H1 (cell line): ENCODE results near the gene FRY. TPM values are rescaled to one million over a fixed set of nuclear protein-coding genes. Genes with fewer than 3 reads are reported as not detected.

Experiments used
- CTCF ChIA-PET: fragments of 300-600 bp; sonication (Branson Sonifier 250); formaldehyde crosslinking; loops from one replicate; lab custom pipeline; 2021; ENCODE audit not compliant: partially characterized antibody; lab: Charles Lee
- POLR2A ChIA-PET: fragments of 300-600 bp; sonication (Branson Sonifier 250); formaldehyde crosslinking; loops from one replicate; lab custom pipeline; 2021; ENCODE audit warnings: inconsistent platforms; ENCODE audit not compliant: partially characterized antibody; lab: Charles Lee
- DNase-seq, 2 experiments: peaks; one replicate each; pipeline versions ENCODE4 v3.0.0 to v3.0.0-alpha.2; 2010 to 2022; ENCODE audit warnings: low spot score in 2 of 2, low read depth in 1 of 2, mixed read lengths in 1 of 2
- FAIRE-seq: peaks from 2 replicates; lab custom pipeline; 2011; peaks lifted over from hg19 to GRCh38; lab: Jason Lieb, UNC
- H2AFZ ChIP-seq: 2 replicates; pipeline ENCODE4 v1.8.1; 2012; ENCODE audit warnings: low read length, inconsistent platforms
- H2AK5ac ChIP-seq: 2 replicates; pipeline ENCODE4 v1.6.1; 2013; ENCODE audit warnings: low read depth, low read length
- H2BK120ac ChIP-seq: replicated peaks from 2 replicates; pipeline ENCODE3; 2013; ENCODE audit warnings: low read depth, low read length, inconsistent platforms
- H2BK12ac ChIP-seq: 2 replicates; pipeline ENCODE4 v1.6.1; 2013; ENCODE audit warnings: low read depth, low read length
- H2BK15ac ChIP-seq: 2 replicates; pipeline ENCODE4 v1.6.1; 2013; ENCODE audit warnings: low read length
- H2BK20ac ChIP-seq: 2 replicates; pipeline ENCODE4 v1.6.1; 2013; ENCODE audit warnings: low read length
- H2BK5ac ChIP-seq: 2 replicates; pipeline ENCODE4 v1.6.1; 2013; ENCODE audit warnings: low read depth, low read length
- H3K14ac ChIP-seq: 2 replicates; pipeline ENCODE4 v1.6.1; 2013; ENCODE audit warnings: inconsistent platforms; ENCODE audit not compliant: insufficient read length
- H3K18ac ChIP-seq: 2 replicates; pipeline ENCODE4 v1.6.1; 2013; ENCODE audit warnings: low read length; ENCODE audit errors: extremely low read depth
- H3K23ac ChIP-seq: 2 replicates; pipeline ENCODE4 v1.6.1; 2013; ENCODE audit warnings: inconsistent platforms; ENCODE audit not compliant: insufficient read length
- H3K23me2 ChIP-seq: 2 replicates; pipeline ENCODE4 v1.6.1; 2013; ENCODE audit warnings: low read depth, low read length
- H3K27ac ChIP-seq: 2 replicates; pipeline ENCODE4 v1.6.1; 2011; ENCODE audit warnings: low read depth, low read length, inconsistent platforms
- H3K27me3 ChIP-seq, 4 experiments: replicated peaks in 1 of 4; 1 replicate in 1 of 4; 2 replicates in 3 of 4; pipeline versions ENCODE4 v1.6.1 to v1.8.1; 2011 to 2013; ENCODE audit warnings: low read length in 3 of 4, mild to moderate bottlenecking in 3 of 4, inconsistent platforms in 2 of 4, mixed read lengths in 2 of 4, moderate library complexity in 1 of 4; ENCODE audit not compliant: control insufficient read depth in 3 of 4, insufficient read depth in 3 of 4; ENCODE audit errors: extremely low read depth in 1 of 4
- H3K36me3 ChIP-seq, 4 experiments: 2 replicates each; pipeline versions ENCODE4 v1.6.1 to v1.8.1; 2011 to 2013; ENCODE audit warnings: mild to moderate bottlenecking in 4 of 4, low read length in 3 of 4, moderate library complexity in 2 of 4, control low read depth in 1 of 4, inconsistent platforms in 1 of 4; ENCODE audit not compliant: insufficient read depth in 4 of 4, control insufficient read depth in 2 of 4
- H3K4ac ChIP-seq: replicated peaks from 2 replicates; pipeline ENCODE3; 2013; ENCODE audit warnings: low read length, low read depth, mixed read lengths, inconsistent platforms; ENCODE audit not compliant: insufficient read length
- H3K4me1 ChIP-seq, 4 experiments: replicated peaks in 1 of 4; 1 replicate in 1 of 4; 2 replicates in 3 of 4; pipeline versions ENCODE4 v1.6.1 to v1.8.1; 2011 to 2013; ENCODE audit warnings: low read length in 3 of 4, inconsistent platforms in 2 of 4, mixed read lengths in 1 of 4; ENCODE audit not compliant: insufficient read depth in 4 of 4, control insufficient read depth in 3 of 4
- H3K4me2 ChIP-seq, 2 experiments: 2 replicates each; pipeline versions ENCODE4 v1.6.1 to v1.8.1; 2011 to 2013; ENCODE audit warnings: low read depth in 2 of 2, low read length in 2 of 2, control low read depth in 1 of 2, inconsistent platforms in 1 of 2, mild to moderate bottlenecking in 1 of 2; ENCODE audit not compliant: insufficient read depth in 1 of 2
- H3K4me3 ChIP-seq, 4 experiments: fragments of 200-600, 300-600 bp in 1 of 4; sonication (generic), shearing (Covaris generic), sonication (Bioruptor Twin) in 1 of 4; 2 replicates each; pipeline versions ENCODE4 v1.5.1 to v1.8.1; 2011 to 2016; ENCODE audit warnings: low read length in 4 of 4, low read depth in 3 of 4, control low read depth in 2 of 4, inconsistent platforms in 2 of 4, mild to moderate bottlenecking in 2 of 4, mixed read lengths in 1 of 4, moderate library complexity in 1 of 4; ENCODE audit not compliant: insufficient read depth in 2 of 4; ENCODE audit errors: extremely low read depth in 1 of 4
- H3K56ac ChIP-seq: replicated peaks from 2 replicates; pipeline ENCODE3; 2013; ENCODE audit warnings: low read depth, mild to moderate bottlenecking, mixed read lengths, low read length, inconsistent platforms; ENCODE audit not compliant: insufficient read length
- H3K79me1 ChIP-seq: 2 replicates; pipeline ENCODE4 v1.6.1; 2013; ENCODE audit warnings: low read depth, low read length, control low read depth
- H3K79me2 ChIP-seq, 2 experiments: 2 replicates each; pipeline versions ENCODE4 v1.6.1 to v1.8.1; 2012 to 2013; ENCODE audit warnings: low read length in 2 of 2, mild to moderate bottlenecking in 2 of 2, inconsistent platforms in 1 of 2; ENCODE audit not compliant: insufficient read depth in 2 of 2, control insufficient read depth in 1 of 2
- H3K9ac ChIP-seq, 4 experiments: replicated peaks in 1 of 4; 1 replicate in 1 of 4; 2 replicates in 3 of 4; pipeline versions ENCODE4 v1.6.1 to v1.8.1; 2011 to 2013; ENCODE audit warnings: low read depth in 3 of 4, low read length in 3 of 4, control low read depth in 2 of 4, mild to moderate bottlenecking in 2 of 4, moderate library complexity in 2 of 4, inconsistent platforms in 1 of 4; ENCODE audit errors: extremely low read depth in 1 of 4
- H3K9me3 ChIP-seq, 2 experiments: 2 replicates each; pipeline versions ENCODE4 v1.6.1 to v1.8.1; 2012 to 2013; ENCODE audit warnings: mild to moderate bottlenecking in 2 of 2, moderate library complexity in 2 of 2, control low read depth in 1 of 2, inconsistent platforms in 1 of 2, low read depth in 1 of 2, low read length in 1 of 2, mixed read lengths in 1 of 2; ENCODE audit not compliant: insufficient read depth in 2 of 2
- H4K20me1 ChIP-seq, 2 experiments: replicated peaks in 1 of 2; 2 replicates each; pipeline versions ENCODE3 to v1.8.1; 2011 to 2013; ENCODE audit warnings: inconsistent platforms in 2 of 2, low read length in 2 of 2, mild to moderate bottlenecking in 1 of 2; ENCODE audit not compliant: insufficient read depth in 2 of 2, control insufficient read depth in 1 of 2
- H4K5ac ChIP-seq: 2 replicates; pipeline ENCODE4 v1.6.1; 2013; ENCODE audit warnings: low read length, low read depth, mixed read lengths, inconsistent platforms; ENCODE audit not compliant: insufficient read length
- H4K8ac ChIP-seq: 2 replicates; pipeline ENCODE4 v1.8.0; 2013; ENCODE audit warnings: mild to moderate bottlenecking, moderate library complexity, low read length, inconsistent platforms; ENCODE audit not compliant: insufficient read depth; ENCODE audit errors: extremely low read depth
- H4K91ac ChIP-seq: replicated peaks from 2 replicates; pipeline ENCODE3; 2013; ENCODE audit warnings: low read length, mixed read lengths, inconsistent platforms; ENCODE audit not compliant: insufficient read length
- CHD1 ChIP-seq: IDR thresholded peaks from 2 replicates; pipeline ENCODE4 v1.6.1; 2012; ENCODE audit warnings: low read depth, low read length, improper control_type of control experiment
- CTBP2 ChIP-seq: IDR thresholded peaks from 2 replicates; pipeline ENCODE4 v1.7.0; 2011; ENCODE audit warnings: borderline replicate concordance, mild to moderate bottlenecking, moderate library complexity, mixed read lengths, low read length; ENCODE audit not compliant: insufficient read depth, insufficient read length
- KDM5A ChIP-seq: fragments of 200-600 bp; IDR thresholded peaks from 2 replicates; pipeline ENCODE4 v1.7.1; 2012; ENCODE audit warnings: mild to moderate bottlenecking, low read length, inconsistent platforms, mixed read lengths
- NRF1 ChIP-seq: IDR thresholded peaks from 2 replicates; pipeline ENCODE4 v1.6.1; 2011; ENCODE audit warnings: mild to moderate bottlenecking, low read depth, low read length, improper control_type of control experiment
- RFX5 ChIP-seq: IDR thresholded peaks from 2 replicates; pipeline ENCODE4 v1.6.1; 2011; ENCODE audit warnings: low read depth, low read length, improper control_type of control experiment, borderline replicate concordance
- RNF2 ChIP-seq: fragments of 200-900, 300-1000 bp; sonication (generic); IDR thresholded peaks from 2 replicates; pipeline ENCODE4 v1.7.1; 2016; ENCODE audit warnings: borderline replicate concordance, low read depth, mild to moderate bottlenecking, antibody characterized with exemption, low read length; ENCODE audit not compliant: poor library complexity, severe bottlenecking; ENCODE audit errors: missing control alignments
- SAP30 ChIP-seq: fragments of 300-600 bp; sonication (generic); IDR thresholded peaks from 2 replicates; pipeline ENCODE4 v1.7.1; 2012; ENCODE audit warnings: low read length, moderate library complexity, mild to moderate bottlenecking, inconsistent platforms; ENCODE audit not compliant: insufficient read depth, insufficient replicate concordance
- SP4 ChIP-seq: IDR thresholded peaks from 2 replicates; pipeline ENCODE4 v1.6.1; 2012; ENCODE audit warnings: low read length, inconsistent platforms
- TAF7 ChIP-seq: optimal IDR thresholded peaks from 2 replicates; pipeline ENCODE3; 2011; ENCODE audit warnings: low read depth, mild to moderate bottlenecking, inconsistent platforms, low read length, moderate library complexity, borderline replicate concordance
- TBP ChIP-seq: IDR thresholded peaks from 2 replicates; pipeline ENCODE4 v1.6.1; 2011; ENCODE audit warnings: low read depth, low read length, improper control_type of control experiment
- TCF12 ChIP-seq: IDR thresholded peaks from 2 replicates; pipeline ENCODE4 v1.6.1; 2011; ENCODE audit warnings: low read depth, mild to moderate bottlenecking, low read length
- WGBS, 2 experiments: shearing (Covaris generic) in 1 of 2; methylation state at CpG; one replicate each; pipeline versions ENCODE4 v1.1.6 to v1.1.7; 2013 to 2015; ENCODE audit warnings: low lambda C conversion rate in 2 of 2, mixed read lengths in 2 of 2, inconsistent platforms in 1 of 2, low coverage in 1 of 2, missing lambda C conversion rate in 1 of 2; ENCODE audit not compliant: insufficient replicate concordance in 2 of 2, insufficient coverage in 1 of 2, insufficient read length in 1 of 2; ENCODE audit errors: extremely low coverage in 1 of 2, missing lambda C conversion rate in 1 of 2; 5-methylcytosine and 5-hydroxymethylcytosine counted together
- polyA plus RNA-seq, 7 experiments: library from polyadenylated mRNA; depleted of rRNA in 3 of 7; stranded (reverse) in 5 of 7; unstranded in 2 of 7; fragments of >200 nt in 5 of 7; fragments of 200-250 nt in 2 of 7; gene quantifications; 1 replicate in 5 of 7; 2 replicates in 1 of 7; 4 replicates in 1 of 7; pipeline versions ENCODE4 v1.2.1 to v1.2.3, GENCODE V29; 2011 to 2013; ENCODE audit warnings: missing spikeins in 2 of 7, mixed read lengths in 2 of 7
- total RNA-seq: library from RNA; stranded (reverse); fragmentation: NEBNext Ultra II Directional; extraction: Animal tissue kit (Norgen Biotek cat#: 25700); gene quantifications from 2 replicates; pipeline ENCODE4 v1.2.1, GENCODE V29; 2021
- TF ChIP-seq, protein P1 (sequence below): IDR thresholded peaks from 2 replicates; pipeline ENCODE4 v1.6.1; 2011; ENCODE audit warnings: low read depth, mild to moderate bottlenecking, low read length; ENCODE audit not compliant: insufficient read depth

FRY gene
- total and polyA plus RNA-seq, 2 of the 8 experiments (the other 6 are each of a cell fraction or from before 2014, with no cell fraction given), result 4.3 to 9.2 TPM

DNA sequence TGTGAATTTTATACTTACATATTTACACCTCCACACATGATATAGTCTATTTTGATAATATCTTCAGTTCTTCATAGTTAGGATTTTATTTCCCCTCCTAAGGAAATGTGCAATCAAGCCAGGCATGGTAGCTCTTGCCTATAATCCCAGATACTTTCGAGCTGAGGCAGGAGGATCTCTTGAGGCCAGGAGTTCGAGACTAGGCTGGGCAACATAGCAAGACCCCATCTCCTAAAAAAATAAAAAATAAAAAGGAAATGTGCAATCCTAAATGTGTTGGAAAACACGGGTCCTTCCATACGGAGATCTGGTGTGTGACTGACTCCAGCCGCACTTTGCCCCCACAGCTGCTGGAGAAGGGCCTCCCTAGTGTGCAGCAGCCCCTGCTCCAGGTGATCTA lies 212.1 kb downstream of the FRY start:
- H4K91ac ChIP-seq, result no peak overlapping the region
- no peak overlapping the region for H2BK120ac ChIP-seq
- no peak overlapping the region for H3K56ac ChIP-seq
- no peak for DNase-seq
- no peak overlapping the region for H3K23ac ChIP-seq
- H2AFZ ChIP-seq, result no peak overlapping the region
- H3K23me2 ChIP-seq, result no peaks in the 10 kb centered on the region
- no peak overlapping the region for H4K8ac ChIP-seq
- H3K9ac ChIP-seq, result no peak overlapping the region
- H3K27ac ChIP-seq, result no peak overlapping the region
- H2AK5ac ChIP-seq, result no peak overlapping the region
- 90% methylated on average over 5 of the region's 5 CpGs; no CpG with 5 or more reads in 1 of the 2 experiments for WGBS, 2 experiments
- no peaks in the 10 kb centered on the region for H3K9me3 ChIP-seq
- no peak overlapping the region for H2BK12ac ChIP-seq
- H3K27me3 ChIP-seq, result no peaks in the 10 kb centered on the region
- no peak overlapping the region for H3K4me2 ChIP-seq
- no peak overlapping the region for H4K5ac ChIP-seq
- H3K36me3 ChIP-seq, result 0 out of 8 replicates have a peak, but pooled peaks cover 0 to 3% (median 0%) of the 10 kb centered on the region in 4 experiments
- no peak overlapping the region for H3K14ac ChIP-seq
- no peaks in the 10 kb centered on the region for H4K20me1 ChIP-seq
- CTCF ChIA-PET, result interaction anchor here (0.8 to 1.2 kb wide), 2 partner anchors 11 to 14 kb away, joined by 3 read pairs; no protein-coding TSS in a partner anchor
- H2BK20ac ChIP-seq, result no peak overlapping the region
- no peak overlapping the region for H3K4me3 ChIP-seq
- no peak overlapping the region for H3K4ac ChIP-seq
- no peak overlapping the region for H2BK15ac ChIP-seq
- no peaks in the 10 kb centered on the region for H3K79me2 ChIP-seq
- no peak overlapping the region for H2BK5ac ChIP-seq
- H3K79me1 ChIP-seq, result no peaks in the 10 kb centered on the region
- H3K4me1 ChIP-seq, result no peaks in the 10 kb centered on the region; a peak in 1 of 7 replicates
- POLR2A ChIA-PET, result no interaction called here
- FAIRE-seq, result no peak
- H3K18ac ChIP-seq, result no peak overlapping the region
- TF ChIP-seq CTBP2, result no peak
- TF ChIP-seq TCF12, result no peak
- no peak for TF ChIP-seq RFX5
- no peak for TF ChIP-seq NRF1
- no peak for TF ChIP-seq SAP30
- TF ChIP-seq CHD1, result no peak
- TF ChIP-seq RNF2, result no peak
- TF ChIP-seq, protein P1, sequence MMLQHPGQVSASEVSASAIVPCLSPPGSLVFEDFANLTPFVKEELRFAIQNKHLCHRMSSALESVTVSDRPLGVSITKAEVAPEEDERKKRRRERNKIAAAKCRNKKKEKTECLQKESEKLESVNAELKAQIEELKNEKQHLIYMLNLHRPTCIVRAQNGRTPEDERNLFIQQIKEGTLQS, result no peak
- TF ChIP-seq SP4, result no peak
- TF ChIP-seq TBP, result no peak
- TF ChIP-seq TAF7, result no peak
- TF ChIP-seq KDM5A, result no peak
